GM19023 (cell line): ENCODE data around the gene SAMD5.

Experiments used
- ATAC-seq: cut with Tn5 transposase; IDR thresholded peaks from one replicate; pipeline ENCODE4 v1.9.1; 2021; ENCODE audit warnings: mild to moderate bottlenecking, moderate library complexity; ENCODE audit not compliant: unreplicated experiment

The SAMD5 gene

DNA sequence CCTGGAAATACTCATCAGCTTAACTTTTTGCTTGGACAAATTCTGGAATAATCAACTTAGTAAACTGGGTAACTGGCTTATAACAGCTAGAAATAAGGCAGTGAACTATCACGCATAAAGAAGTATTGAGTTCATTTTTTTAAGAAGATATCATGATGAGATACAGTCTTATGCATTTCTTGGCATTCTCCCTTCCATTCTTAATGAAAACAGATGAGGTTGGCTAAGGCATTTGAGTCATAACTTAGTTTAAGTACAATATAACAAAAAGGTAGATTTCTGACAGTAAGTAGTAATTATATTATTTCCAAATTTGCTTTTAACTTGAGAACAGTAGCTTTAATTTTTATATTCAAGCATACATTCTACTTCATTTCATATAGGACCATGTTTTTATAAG is 56.1 kb downstream of the SAMD5 start:
- ATAC-seq = no peak

- ATAC-seq = no peak
These were observed 57.9 kb downstream of the SAMD5 start for GRCh38 chr6:147566244-147566898.

DNA sequence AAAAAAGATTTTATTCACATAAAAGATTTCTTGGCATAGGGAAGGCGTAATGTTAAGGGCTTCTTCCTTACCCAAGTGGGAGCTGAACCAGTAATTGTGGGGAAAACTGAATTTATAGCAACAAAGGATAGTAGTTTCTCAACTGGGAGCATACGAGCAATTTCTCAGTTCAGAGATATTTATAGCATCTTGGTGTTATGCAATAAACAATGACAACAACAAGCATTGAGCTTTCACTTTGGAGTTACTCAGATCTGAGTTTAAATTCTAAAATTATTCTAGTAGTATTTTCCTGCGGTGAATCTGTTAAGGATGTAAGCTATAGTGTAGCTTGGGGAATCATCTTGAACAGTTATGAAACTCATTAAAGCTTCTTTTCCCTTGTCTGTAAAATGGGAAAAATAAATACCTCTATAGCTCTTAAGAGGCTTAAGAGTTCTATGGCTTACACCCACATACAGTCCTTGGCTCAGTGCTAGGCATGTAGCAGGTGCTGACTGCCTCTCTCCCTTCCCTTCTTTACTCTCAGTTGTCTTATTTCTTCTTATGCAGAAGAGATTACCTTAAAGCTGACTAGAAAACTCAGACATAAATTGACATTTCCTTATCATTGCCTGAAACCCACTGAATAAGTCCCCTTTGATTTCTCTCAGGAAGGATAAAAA is 58.8 kb downstream of the SAMD5 start:
- no peak for ATAC-seq

DNA sequence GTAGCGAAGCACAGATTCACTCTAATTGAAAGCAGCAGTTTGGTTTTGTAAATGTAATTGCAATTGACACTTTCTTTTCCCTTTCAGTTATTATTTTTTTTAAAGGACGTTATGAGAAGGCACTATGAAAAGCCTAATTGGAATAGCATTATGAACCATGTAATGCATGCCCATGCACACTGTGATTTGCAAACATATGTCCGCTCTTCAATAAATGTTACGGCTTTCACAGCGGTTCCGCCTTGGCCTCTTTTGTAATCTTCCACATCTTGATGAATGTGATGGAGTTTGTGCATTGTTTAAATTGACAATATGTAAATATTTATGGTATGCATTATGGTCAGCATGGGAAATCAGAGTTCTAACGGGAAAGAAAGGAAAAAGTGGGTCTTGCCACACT is 61.3 kb downstream of the SAMD5 start:
- ATAC-seq = no peak

DNA sequence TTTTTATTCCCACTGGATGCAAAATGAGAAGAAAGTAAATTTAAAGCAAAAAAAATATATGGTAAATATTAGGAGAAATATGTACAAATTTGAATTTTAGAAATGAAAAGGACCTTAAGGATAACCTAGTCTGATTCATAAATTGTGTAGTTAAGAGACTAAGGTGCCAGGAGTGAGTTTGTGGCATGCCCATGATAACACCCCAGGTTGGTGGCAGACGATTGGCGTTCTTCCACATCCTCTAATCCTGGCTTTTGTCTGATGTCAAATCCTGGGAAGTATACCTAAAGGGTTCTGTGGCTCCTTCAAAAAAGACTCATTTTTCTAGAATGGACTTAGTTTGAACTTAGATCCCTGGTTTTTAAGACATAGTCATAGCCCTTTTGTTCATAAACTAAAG is 62.2 kb downstream of the SAMD5 start:
- no peak for ATAC-seq

GRCh38 chr6:147577488-147577887 is 69.0 kb downstream of the SAMD5 start:
- no peak for ATAC-seq

DNA sequence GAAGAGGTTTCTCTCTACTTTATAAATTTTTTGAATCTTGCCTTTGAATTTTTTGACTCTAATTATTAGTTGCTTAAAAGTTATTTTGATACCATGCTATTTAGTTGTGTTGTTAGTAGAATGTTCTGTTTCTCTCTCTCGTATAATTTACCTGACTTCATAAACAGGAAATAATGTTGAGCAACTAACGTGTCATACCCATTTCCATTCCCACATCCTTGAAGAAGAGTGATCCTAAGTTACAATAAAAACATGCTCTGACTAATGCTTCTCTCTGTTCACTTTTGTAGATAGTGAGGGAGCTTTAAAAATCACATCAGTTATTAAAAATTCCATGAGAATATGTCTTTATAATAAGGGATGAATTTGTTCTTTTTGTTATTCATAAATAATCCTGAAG is 69.7 kb downstream of the SAMD5 start:
- ATAC-seq = no peak

DNA sequence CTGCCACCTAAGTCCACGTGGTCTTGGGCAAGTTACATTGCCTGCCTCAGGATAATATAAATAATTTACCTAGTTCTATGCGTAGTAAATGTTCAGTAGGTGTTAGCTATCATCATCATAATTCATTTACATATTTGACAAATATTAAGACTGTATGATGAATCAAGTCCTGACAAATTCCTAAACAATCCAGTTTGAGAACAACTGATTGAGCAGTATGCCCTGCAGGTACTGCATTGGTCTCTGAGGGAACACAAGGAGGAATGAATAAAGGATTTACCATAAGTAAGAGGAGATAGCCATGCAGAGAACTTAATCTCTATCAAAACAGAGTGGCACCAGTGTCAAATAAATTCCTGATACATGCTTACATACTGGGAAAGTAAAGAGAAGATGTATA is 70.4 kb downstream of the SAMD5 start:
- no peak for ATAC-seq

- no peak for ATAC-seq
These were observed 71.2 kb downstream of the SAMD5 start for GRCh38 chr6:147579667-147580066.

GRCh38 chr6:147582991-147583390 is 74.5 kb downstream of the SAMD5 start:
- ATAC-seq = no peak

GRCh38 chr6:147585256-147585655 is 76.8 kb downstream of the SAMD5 start:
- no peak for ATAC-seq

GRCh38 chr6:147586044-147586443 is 77.6 kb downstream of the SAMD5 start:
- ATAC-seq = no peak

DNA sequence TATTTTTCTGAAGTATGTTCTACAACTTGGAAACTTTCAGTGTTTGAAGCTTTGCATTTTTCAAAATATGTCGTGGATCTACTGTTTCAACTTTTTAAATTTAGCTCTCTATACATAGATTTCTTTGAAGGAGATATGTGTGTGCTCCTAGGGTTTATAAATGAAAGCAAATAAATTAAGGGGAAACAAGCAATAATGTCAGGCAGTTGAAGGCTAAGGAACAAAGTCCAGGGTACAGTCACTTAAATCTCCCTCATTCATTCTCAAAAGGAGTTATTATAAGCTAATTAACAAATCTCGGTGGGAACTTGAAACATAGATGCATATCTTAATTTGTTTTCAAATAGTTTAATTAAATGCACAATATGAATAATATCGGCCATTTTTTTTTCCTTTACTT is 79.4 kb downstream of the SAMD5 start:
- no peak for ATAC-seq

DNA sequence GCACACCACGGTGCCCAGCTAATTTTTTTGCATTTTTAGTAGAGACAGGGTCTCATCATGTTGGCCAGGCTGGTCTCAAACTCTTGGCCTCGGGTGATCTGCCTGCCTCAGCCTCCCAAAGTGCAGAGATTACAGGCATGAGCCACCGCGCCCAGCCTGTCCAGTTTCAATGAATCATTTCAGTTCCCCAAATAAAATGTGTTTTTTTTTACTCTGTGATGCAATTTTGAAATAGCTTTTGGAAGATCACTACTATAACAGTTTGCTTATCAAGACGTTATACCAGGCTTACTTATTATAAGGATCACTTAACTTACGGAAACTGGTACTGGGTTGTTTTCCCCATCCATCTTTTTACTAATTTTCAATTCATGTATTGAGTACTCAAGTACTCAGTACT is 80.0 kb downstream of the SAMD5 start:
- no peak for ATAC-seq

- no peak for ATAC-seq
These were observed 81.3 kb downstream of the SAMD5 start for GRCh38 chr6:147589739-147590250.

DNA sequence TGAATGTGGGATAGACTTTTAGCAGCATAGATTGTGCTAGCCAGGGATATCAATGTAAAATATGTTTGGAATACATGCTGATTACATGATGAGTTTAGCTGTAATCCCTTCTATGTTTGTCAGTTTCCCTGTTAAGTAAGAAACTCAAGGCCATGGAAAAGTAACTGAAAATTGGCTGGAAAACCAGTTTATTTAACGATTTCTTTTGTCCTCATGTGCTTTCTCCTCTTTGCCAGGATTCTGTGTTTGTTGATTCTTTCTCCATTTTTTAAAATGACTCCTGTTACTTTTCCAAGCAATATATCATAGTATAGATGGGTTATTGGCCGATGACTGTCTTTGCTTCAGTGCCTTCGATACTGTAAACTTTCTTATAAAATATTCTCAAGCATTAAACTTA is 87.5 kb downstream of the SAMD5 start:
- no peak for ATAC-seq

- ATAC-seq = no peak
These were observed 95.0 kb downstream of the SAMD5 start for GRCh38 chr6:147603392-147604081.

DNA sequence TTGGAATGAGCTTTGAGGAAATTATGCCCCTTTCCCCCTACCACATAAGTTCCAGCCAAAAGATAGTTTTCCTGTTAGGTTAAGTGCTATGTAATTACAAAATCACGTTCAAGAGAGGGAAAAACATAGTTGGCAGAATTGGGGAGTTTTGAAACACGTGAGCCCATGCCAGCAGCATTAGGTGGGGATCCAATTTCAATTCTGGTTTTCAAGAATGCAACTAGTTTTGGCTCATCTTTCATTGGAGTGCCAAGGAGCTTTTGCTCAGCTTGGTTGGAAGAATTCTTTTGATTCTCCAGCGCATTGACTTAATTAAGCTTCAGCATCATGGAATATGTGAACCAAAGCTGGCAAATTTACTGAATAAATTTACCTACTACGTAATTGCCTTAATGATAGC is 95.9 kb downstream of the SAMD5 start:
- ATAC-seq = no peak

DNA sequence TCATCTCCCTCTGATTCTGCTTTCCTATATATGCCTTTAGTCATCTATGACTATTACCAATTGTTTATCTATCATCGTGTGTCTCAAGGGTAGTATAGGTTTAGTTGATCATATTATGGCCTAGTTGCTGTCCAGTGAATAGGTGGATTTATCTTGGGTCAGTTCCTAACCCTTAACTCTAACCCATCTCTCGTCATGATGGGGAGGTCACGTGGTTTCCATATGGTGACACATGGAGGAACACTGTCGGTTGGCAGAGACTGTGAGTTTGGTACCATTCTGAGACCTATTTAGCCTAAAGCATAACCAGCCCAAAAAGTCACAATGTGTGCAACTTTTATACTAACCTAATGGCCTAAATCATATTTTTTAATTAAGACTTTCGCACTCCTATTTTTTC is 103.5 kb downstream of the SAMD5 start:
- ATAC-seq = no peak

DNA sequence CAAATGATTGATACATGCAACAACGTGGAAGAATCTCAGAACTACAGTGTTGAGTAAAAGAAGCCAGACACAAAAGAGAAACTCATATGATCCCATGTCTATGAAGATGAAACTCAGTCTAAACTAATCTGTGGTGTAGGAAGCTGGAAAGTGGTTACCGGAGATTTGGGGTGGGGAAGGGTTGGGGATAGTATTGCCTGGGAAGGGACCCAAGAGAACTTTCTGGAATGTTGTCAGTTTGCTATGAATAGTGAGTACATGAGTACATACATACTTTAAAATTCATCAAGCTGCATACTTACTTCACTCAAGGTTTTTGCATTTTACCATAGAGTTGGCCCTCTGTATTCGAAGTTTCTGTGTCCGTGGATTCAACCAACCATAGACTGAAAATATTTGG is 106.0 kb downstream of the SAMD5 start:
- ATAC-seq = no peak

DNA sequence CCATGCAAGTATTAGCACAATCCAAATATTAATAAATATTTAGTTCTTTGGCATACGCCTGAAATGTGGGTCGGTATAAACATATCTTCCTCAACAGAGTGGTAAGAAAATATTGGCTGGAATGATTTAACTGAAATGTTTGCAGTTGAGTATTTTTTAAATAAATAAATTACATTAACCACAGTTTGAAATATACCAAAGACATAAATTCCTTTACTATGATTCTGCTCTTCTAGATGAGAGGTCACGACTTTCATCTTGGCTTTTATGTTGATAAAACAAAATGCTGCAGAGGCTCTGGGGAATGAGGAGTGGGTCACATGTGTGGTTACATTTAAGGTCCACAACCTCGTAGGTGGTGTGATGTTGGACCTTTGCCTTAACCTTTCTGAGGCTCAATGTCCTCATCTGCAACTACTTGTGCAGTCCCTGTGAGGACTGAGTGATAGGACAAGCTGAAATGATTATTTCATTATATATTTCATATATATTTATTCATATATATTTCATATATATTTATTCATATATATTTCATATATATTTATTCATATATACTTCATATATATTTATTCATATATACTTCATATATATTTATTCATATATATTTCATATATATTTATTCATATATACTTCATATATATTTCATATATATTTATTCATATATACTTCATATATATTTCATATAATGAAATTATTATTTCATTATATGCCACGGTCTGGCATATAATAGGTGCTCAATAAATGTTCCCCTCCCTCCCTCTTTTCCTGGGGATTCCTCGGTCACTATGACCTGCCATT is 107.4 kb downstream of the SAMD5 start:
- no peak for ATAC-seq
